HCT116 (cell line): ENCODE data around the gene ZNF282. TPM values are rescaled to one million over a fixed set of nuclear protein-coding genes. Genes with fewer than 3 reads are reported as not detected.

Experiments used
- ATAC-seq: fragments of 200-7000 bp; cut with Tn5 transposase; 2 replicates; pipeline ENCODE4 v1.9.1; 2020; ENCODE audit warnings: mild to moderate bottlenecking, moderate library complexity
- BruUV-seq: library from RNA; stranded (reverse); fragments of 400-500 nt; replicated peaks from 2 replicates; lab custom pipeline; 2021; lab: Mats Ljungman, UMichigan
- CTCF ChIA-PET: fragments of 300-600 bp; sonication (Branson Sonifier 250); formaldehyde crosslinking; loops from one replicate; lab custom pipeline; 2021; ENCODE audit warnings: antibody characterized with exemption; lab: Charles Lee
- POLR2A ChIA-PET: fragments of 300-600, 350-600 bp; sonication (Branson Sonifier 250); formaldehyde crosslinking; loops from one replicate; lab custom pipeline; 2021; ENCODE audit warnings: antibody characterized with exemption; lab: Charles Lee
- RAD21 ChIA-PET, 2 experiments: fragments of 300-600 bp; sonication (Branson Sonifier 250); formaldehyde crosslinking; loops; one replicate each; lab custom pipeline; 2023; ENCODE audit warnings: low total read pairs in 2 of 2; ENCODE audit not compliant: uncharacterized antibody in 2 of 2, unreplicated experiment in 2 of 2, low non-redundant PET in 1 of 2; lab: Charles Lee
- DNase-seq: peaks from one replicate; pipeline ENCODE4 v3.0.0-alpha.2; 2010; ENCODE audit warnings: low read depth, low spot score
- H2AFZ ChIP-seq: fragments of 200-600 bp; shearing (Covaris generic), sonication (generic); 2 replicates; pipeline ENCODE4 v1.6.1; 2017; ENCODE audit warnings: low read depth, mixed run types, mixed read lengths, antibody characterized with exemption, low read length; ENCODE audit not compliant: poor library complexity, severe bottlenecking
- H3K27ac ChIP-seq: 2 replicates; pipeline ENCODE4 v1.5.1; 2012; ENCODE audit warnings: low read depth, low read length
- H3K27me3 ChIP-seq: fragments of 200-600 bp; sonication (generic); 2 replicates; pipeline ENCODE4 v1.6.1; 2016; ENCODE audit warnings: mixed run types, low read length, mixed read lengths; ENCODE audit not compliant: insufficient read depth
- H3K36me3 ChIP-seq, 2 experiments: fragments of 200-500 bp in 1 of 2; fragments of 200-600 bp in 1 of 2; sonication (Bioruptor generic) in 1 of 2; sonication (generic) in 1 of 2; 2 replicates each; pipeline versions ENCODE4 v1.5.1 to v1.6.1; 2014 to 2016; ENCODE audit warnings: low read length in 2 of 2, inconsistent platforms in 1 of 2, mixed read lengths in 1 of 2, mixed run types in 1 of 2; ENCODE audit not compliant: insufficient read depth in 2 of 2, control insufficient read depth in 1 of 2
- H3K4me1 ChIP-seq, 2 experiments: fragments of 200-600 bp in 1 of 2; sonication (generic) in 1 of 2; 2 replicates each; pipeline versions ENCODE4 v1.5.1 to v1.6.1; 2012 to 2017; ENCODE audit warnings: low read length in 2 of 2, inconsistent platforms in 1 of 2, mild to moderate bottlenecking in 1 of 2, mixed read lengths in 1 of 2, mixed run types in 1 of 2, moderate library complexity in 1 of 2; ENCODE audit not compliant: insufficient read depth in 2 of 2, control insufficient read depth in 1 of 2
- H3K4me2 ChIP-seq: fragments of 200-600 bp; sonication (generic); 2 replicates; pipeline ENCODE4 v1.6.1; 2017; ENCODE audit warnings: mixed run types, low read length, mixed read lengths
- H3K4me3 ChIP-seq, 2 experiments: fragments of 200-600 bp in 1 of 2; sonication (generic) in 1 of 2; replicated peaks in 1 of 2; 2 replicates each; pipeline ENCODE4 v1.5.1; 2011 to 2016; ENCODE audit warnings: low read length in 2 of 2, control low read depth in 1 of 2, low read depth in 1 of 2, mild to moderate bottlenecking in 1 of 2, mixed read lengths in 1 of 2, mixed run types in 1 of 2
- H3K79me2 ChIP-seq: fragments of 200-600 bp; sonication (generic); 2 replicates; pipeline ENCODE4 v1.6.1; 2017; ENCODE audit warnings: mild to moderate bottlenecking, mixed run types, low read length, moderate library complexity, mixed read lengths; ENCODE audit not compliant: insufficient read depth
- H3K9ac ChIP-seq: fragments of 200-600 bp; sonication (generic); 2 replicates; pipeline ENCODE4 v1.6.1; 2016; ENCODE audit warnings: low read length, mixed read lengths
- H3K9me2 ChIP-seq: fragments of 200-600 bp; sonication (generic), shearing (Covaris generic); 2 replicates; pipeline ENCODE4 v1.6.1; 2017; ENCODE audit warnings: mixed run types, mild to moderate bottlenecking, moderate library complexity; ENCODE audit not compliant: insufficient read depth
- H3K9me3 ChIP-seq, 2 experiments: fragments of 200-500 bp in 1 of 2; fragments of 200-600 bp in 1 of 2; sonication (Bioruptor generic) in 1 of 2; sonication (generic) in 1 of 2; 2 replicates each; pipeline ENCODE4 v1.6.1; 2014 to 2017; ENCODE audit warnings: low read length in 2 of 2, mixed read lengths in 2 of 2, inconsistent platforms in 1 of 2, low read depth in 1 of 2, mild to moderate bottlenecking in 1 of 2, mixed run types in 1 of 2, moderate library complexity in 1 of 2; ENCODE audit not compliant: control insufficient read depth in 1 of 2, insufficient read depth in 1 of 2
- H4K20me1 ChIP-seq: fragments of 200-600 bp; sonication (generic), shearing (Covaris generic); 2 replicates; pipeline ENCODE4 v1.6.1; 2017; ENCODE audit warnings: mixed run types, mild to moderate bottlenecking, moderate library complexity; ENCODE audit not compliant: insufficient read depth
- CEBPB ChIP-seq: IDR thresholded peaks from 2 replicates; pipeline ENCODE4 v1.6.1; 2012; ENCODE audit warnings: low read depth
- ELF1 ChIP-seq: IDR thresholded peaks from 2 replicates; pipeline ENCODE4 v1.6.1; 2012; ENCODE audit warnings: low read depth, borderline replicate concordance
- EZH2phosphoT487 ChIP-seq: fragments of 200-600 bp; IDR thresholded peaks from 2 replicates; pipeline ENCODE4 v1.6.1; 2018; ENCODE audit warnings: antibody characterized with exemption, borderline replicate concordance
- FOSL1 ChIP-seq: IDR thresholded peaks from 2 replicates; pipeline ENCODE4 v1.6.1; 2012; ENCODE audit warnings: low read depth
- JUND ChIP-seq: IDR thresholded peaks from 2 replicates; pipeline ENCODE4 v1.6.1; 2012
- POLR2AphosphoS5 ChIP-seq: IDR thresholded peaks from 2 replicates; pipeline ENCODE4 v1.6.1; 2011; ENCODE audit warnings: mild to moderate bottlenecking, low read depth, low read length, moderate library complexity
- RAD21 ChIP-seq: IDR thresholded peaks from 2 replicates; pipeline ENCODE4 v1.6.1; 2012; ENCODE audit warnings: low read depth, mild to moderate bottlenecking
- SP1 ChIP-seq: IDR thresholded peaks from 2 replicates; pipeline ENCODE4 v1.6.1; 2012; ENCODE audit warnings: low read depth
- SRF ChIP-seq: IDR thresholded peaks from 2 replicates; pipeline ENCODE4 v1.6.1; 2012; ENCODE audit warnings: low read depth
- TCF7L2 ChIP-seq: IDR thresholded peaks from 2 replicates; pipeline ENCODE4 v1.7.0; 2011; ENCODE audit warnings: borderline replicate concordance, inconsistent platforms; ENCODE audit not compliant: insufficient read depth, insufficient read length; ENCODE audit errors: extremely low read depth
- YY1 ChIP-seq: IDR thresholded peaks from 2 replicates; pipeline ENCODE4 v1.6.1; 2011; ENCODE audit warnings: low read length, low read depth, moderate library complexity, mild to moderate bottlenecking; ENCODE audit not compliant: insufficient replicate concordance; ENCODE audit errors: extremely low read depth
- ZFX ChIP-seq: fragments of 450-650 bp; IDR thresholded peaks from 2 replicates; pipeline ENCODE4 v1.6.1; 2017
- intact Hi-C: fragments of 100-400 bp; cut with micrococcal nuclease; formaldehyde crosslinking; loops from 2 replicates; pipeline ENCODE4 v1.10.0; 2022
- total RNA-seq: library from RNA; stranded (reverse); gene quantifications from one replicate; pipeline ENCODE4 v1.2.1, GENCODE V29; 2021; ENCODE audit not compliant: unreplicated experiment
- TF ChIP-seq, protein P1 (sequence below): IDR thresholded peaks from 2 replicates; pipeline ENCODE4 v1.6.1; 2012; ENCODE audit warnings: low read depth
- TF ChIP-seq, protein P2 (sequence below): IDR thresholded peaks from 2 replicates; pipeline ENCODE4 v1.6.1; 2012

Gene ZNF282
- total RNA-seq, 1 experiment from 2014 or later, result 30.4 TPM

DNA sequence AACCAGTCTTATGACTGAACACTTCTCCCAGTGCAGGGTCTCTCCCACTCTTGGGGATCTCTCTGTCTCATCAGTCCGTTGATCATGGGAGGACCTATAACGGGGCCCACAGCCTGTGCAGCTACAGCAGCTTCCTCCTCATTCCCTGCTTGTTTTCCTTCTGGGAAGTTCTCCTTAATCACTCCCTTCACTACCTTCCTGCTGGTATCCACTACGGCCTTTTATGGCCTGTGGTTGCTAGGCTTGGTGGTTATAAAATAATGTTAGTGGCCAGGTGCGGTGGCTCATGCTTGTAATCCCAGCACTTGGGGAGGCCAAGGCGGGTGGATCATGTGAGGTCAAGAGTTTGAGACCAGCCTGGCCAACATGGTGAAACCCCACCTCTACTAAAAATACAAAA is 3.5 kb upstream of the ZNF282 start:
- Histone ChIP-seq H3K27ac (no peak overlapping the region), H3K9me3 (no peaks in the 10 kb centered on the region), H3K79me2 (peaks cover 13% of the 10 kb centered on the region), H3K4me1 (peaks cover 6 to 13% of the 10 kb centered on the region in 2 experiments), H3K9ac (no peak overlapping the region), H3K27me3 (no peaks in the 10 kb centered on the region), H3K4me2 (no peak overlapping the region), H3K9me2 (no peaks in the 10 kb centered on the region), H4K20me1 (no peaks in the 10 kb centered on the region)
- no peak for DNase-seq
- CTCF ChIA-PET, result no interaction called here
- RAD21 ChIA-PET, result no interaction called here
- intact Hi-C loops, result no loop called here
- TF ChIP-seq EZH2phosphoT487 (no peak), TCF7L2 (no peak), JUND (no peak), YY1 (no peak), ELF1 (no peak), SRF (no peak), SP1 (no peak), RAD21 (no peak), CEBPB (no peak), FOSL1 (no peak), POLR2AphosphoS5 (no peak), ZFX (no peak)
- TF ChIP-seq, protein P1, sequence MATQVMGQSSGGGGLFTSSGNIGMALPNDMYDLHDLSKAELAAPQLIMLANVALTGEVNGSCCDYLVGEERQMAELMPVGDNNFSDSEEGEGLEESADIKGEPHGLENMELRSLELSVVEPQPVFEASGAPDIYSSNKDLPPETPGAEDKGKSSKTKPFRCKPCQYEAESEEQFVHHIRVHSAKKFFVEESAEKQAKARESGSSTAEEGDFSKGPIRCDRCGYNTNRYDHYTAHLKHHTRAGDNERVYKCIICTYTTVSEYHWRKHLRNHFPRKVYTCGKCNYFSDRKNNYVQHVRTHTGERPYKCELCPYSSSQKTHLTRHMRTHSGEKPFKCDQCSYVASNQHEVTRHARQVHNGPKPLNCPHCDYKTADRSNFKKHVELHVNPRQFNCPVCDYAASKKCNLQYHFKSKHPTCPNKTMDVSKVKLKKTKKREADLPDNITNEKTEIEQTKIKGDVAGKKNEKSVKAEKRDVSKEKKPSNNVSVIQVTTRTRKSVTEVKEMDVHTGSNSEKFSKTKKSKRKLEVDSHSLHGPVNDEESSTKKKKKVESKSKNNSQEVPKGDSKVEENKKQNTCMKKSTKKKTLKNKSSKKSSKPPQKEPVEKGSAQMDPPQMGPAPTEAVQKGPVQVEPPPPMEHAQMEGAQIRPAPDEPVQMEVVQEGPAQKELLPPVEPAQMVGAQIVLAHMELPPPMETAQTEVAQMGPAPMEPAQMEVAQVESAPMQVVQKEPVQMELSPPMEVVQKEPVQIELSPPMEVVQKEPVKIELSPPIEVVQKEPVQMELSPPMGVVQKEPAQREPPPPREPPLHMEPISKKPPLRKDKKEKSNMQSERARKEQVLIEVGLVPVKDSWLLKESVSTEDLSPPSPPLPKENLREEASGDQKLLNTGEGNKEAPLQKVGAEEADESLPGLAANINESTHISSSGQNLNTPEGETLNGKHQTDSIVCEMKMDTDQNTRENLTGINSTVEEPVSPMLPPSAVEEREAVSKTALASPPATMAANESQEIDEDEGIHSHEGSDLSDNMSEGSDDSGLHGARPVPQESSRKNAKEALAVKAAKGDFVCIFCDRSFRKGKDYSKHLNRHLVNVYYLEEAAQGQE, result no peak
- TF ChIP-seq, protein P2, sequence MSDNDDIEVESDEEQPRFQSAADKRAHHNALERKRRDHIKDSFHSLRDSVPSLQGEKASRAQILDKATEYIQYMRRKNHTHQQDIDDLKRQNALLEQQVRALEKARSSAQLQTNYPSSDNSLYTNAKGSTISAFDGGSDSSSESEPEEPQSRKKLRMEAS, result no peak
- TF ChIP-seq, all 23 proteins: peak for 0
- Histone ChIP-seq H3K36me3 (no peaks in the 10 kb centered on the region), H3K4me3 (no peak overlapping the region), H2AFZ (no peak overlapping the region)
- POLR2A ChIA-PET, result no interaction called here
- ATAC-seq, result no peak
- BruUV-seq, result no TSS peak
